Liver (tissue), 9 donors: ENCODE measurements around the gene TSSC4. TPM values are rescaled to one million over a fixed set of nuclear protein-coding genes. Genes with fewer than 3 reads are reported as not detected.

Experiments used
- DNase-seq: peaks from one replicate; pipeline ENCODE4 v3.0.0-alpha.2; 2017; ENCODE audit warnings: low spot score
- H3K27ac ChIP-seq, 2 donors: one replicate each; pipeline ENCODE4 v1.7.0; 2013; ENCODE audit warnings: inconsistent platforms in 2 of 2, low read length in 2 of 2, control low read depth in 1 of 2, low read depth in 1 of 2, mild to moderate bottlenecking in 1 of 2
- H3K27me3 ChIP-seq, 4 donors: one replicate each; pipeline versions ENCODE4 v1.6.1 to v1.7.0; 2013; ENCODE audit warnings: low read length in 3 of 4, inconsistent platforms in 1 of 4, mild to moderate bottlenecking in 1 of 4, moderate library complexity in 1 of 4; ENCODE audit not compliant: control insufficient read depth in 4 of 4, insufficient read depth in 4 of 4
- H3K36me3 ChIP-seq, 4 donors: one replicate each; pipeline versions ENCODE4 v1.6.1 to v1.7.0; 2013; ENCODE audit warnings: low read length in 3 of 4, mild to moderate bottlenecking in 3 of 4, low read depth in 1 of 4, moderate library complexity in 1 of 4; ENCODE audit not compliant: control insufficient read depth in 4 of 4, insufficient read depth in 3 of 4
- H3K4me1 ChIP-seq, 4 donors: one replicate each; pipeline versions ENCODE4 v1.6.1 to v1.7.0; 2013; ENCODE audit warnings: low read length in 3 of 4, mild to moderate bottlenecking in 3 of 4, moderate library complexity in 1 of 4; ENCODE audit not compliant: control insufficient read depth in 4 of 4, insufficient read depth in 4 of 4
- H3K4me3 ChIP-seq, 3 donors: one replicate each; pipeline versions ENCODE4 v1.6.1 to v1.7.0; 2013; ENCODE audit warnings: low read length in 3 of 3, control low read depth in 1 of 3, low read depth in 1 of 3, mild to moderate bottlenecking in 1 of 3
- H3K9ac ChIP-seq, 2 donors: one replicate each; pipeline ENCODE4 v1.7.0; 2013; ENCODE audit warnings: low read length in 2 of 2, mild to moderate bottlenecking in 2 of 2, moderate library complexity in 2 of 2, control low read depth in 1 of 2, low read depth in 1 of 2
- H3K9me3 ChIP-seq, 4 donors: one replicate each; pipeline versions ENCODE4 v1.6.1 to v1.7.0; 2013; ENCODE audit warnings: low read length in 3 of 4; ENCODE audit not compliant: control insufficient read depth in 4 of 4
- ATF3 ChIP-seq: IDR thresholded peaks from 2 replicates; pipeline ENCODE4 v1.6.1; 2016; ENCODE audit warnings: antibody characterized with exemption
- EGR1 ChIP-seq, 2 donors: IDR thresholded peaks; 2 replicates each; pipeline ENCODE4 v1.6.1; 2016 to 2018; ENCODE audit warnings: antibody characterized with exemption in 2 of 2, low read depth in 2 of 2
- FOXA1 ChIP-seq: IDR thresholded peaks from 2 replicates; pipeline ENCODE4 v1.6.1; 2016; ENCODE audit warnings: antibody characterized with exemption
- FOXA2 ChIP-seq: IDR thresholded peaks from 2 replicates; pipeline ENCODE4 v1.6.1; 2016; ENCODE audit warnings: antibody characterized with exemption
- GABPA ChIP-seq, 2 donors: IDR thresholded peaks in 1 of 2; conservative IDR thresholded peaks in 1 of 2; 2 replicates each; pipeline ENCODE4 v1.6.1; 2016; ENCODE audit warnings: antibody characterized with exemption in 2 of 2, mild to moderate bottlenecking in 1 of 2, moderate library complexity in 1 of 2
- HNF4A ChIP-seq, 2 donors: conservative IDR thresholded peaks; 2 replicates each; pipeline ENCODE4 v1.6.1; 2016; ENCODE audit warnings: antibody characterized with exemption in 2 of 2, mild to moderate bottlenecking in 2 of 2
- HNF4G ChIP-seq: IDR thresholded peaks from 2 replicates; pipeline ENCODE4 v1.6.1; 2016; ENCODE audit warnings: antibody characterized with exemption
- JUND ChIP-seq, 2 donors: IDR thresholded peaks; 2 replicates each; pipeline ENCODE4 v1.6.1; 2016; ENCODE audit warnings: antibody characterized with exemption in 2 of 2
- MAX ChIP-seq: IDR thresholded peaks from 2 replicates; pipeline ENCODE4 v1.6.1; 2016; ENCODE audit warnings: antibody characterized with exemption
- NR2F2 ChIP-seq: IDR thresholded peaks from 2 replicates; pipeline ENCODE4 v1.6.1; 2016; ENCODE audit warnings: antibody characterized with exemption
- RAD21 ChIP-seq, 2 donors: IDR thresholded peaks; 2 replicates each; pipeline ENCODE4 v1.6.1; 2016; ENCODE audit warnings: antibody characterized with exemption in 2 of 2, mild to moderate bottlenecking in 2 of 2
- RXRA ChIP-seq, 2 donors: IDR thresholded peaks; 2 replicates each; pipeline ENCODE4 v1.6.1; 2017 to 2018; ENCODE audit warnings: antibody characterized with exemption in 2 of 2, mild to moderate bottlenecking in 1 of 2
- SP1 ChIP-seq: IDR thresholded peaks from 2 replicates; pipeline ENCODE4 v1.6.1; 2018; ENCODE audit warnings: antibody characterized with exemption, mild to moderate bottlenecking
- TAF1 ChIP-seq: conservative IDR thresholded peaks from 2 replicates; pipeline ENCODE4 v1.6.1; 2016; ENCODE audit warnings: antibody characterized with exemption, mild to moderate bottlenecking
- YY1 ChIP-seq: IDR thresholded peaks from 2 replicates; pipeline ENCODE4 v1.6.1; 2016; ENCODE audit warnings: antibody characterized with exemption, mild to moderate bottlenecking
- WGBS: extraction: QIAGEN DNeasy Blood & Tissue Kit; methylation state at CpG from one replicate; pipeline ENCODE4 v1.1.7; 2013; 5-methylcytosine and 5-hydroxymethylcytosine counted together
- polyA plus RNA-seq, 2 donors: library from polyadenylated mRNA; stranded (reverse) in 1 of 2; unstranded in 1 of 2; fragments of 200-250 nt in 1 of 2; fragments of >200 nt in 1 of 2; fragmentation: Nextera tagmentation in 1 of 2; extraction: Ambion mirVana in 1 of 2; gene quantifications; one replicate each; pipeline versions ENCODE4 v1.2.1 to v1.2.3, GENCODE V29; 2013 to 2015
- total RNA-seq, 2 donors: library from RNA; depleted of rRNA; stranded (reverse); fragments of >200 nt; gene quantifications; one replicate each; pipeline ENCODE4 v1.2.3, GENCODE V29; 2014
- TF ChIP-seq, protein P1 (sequence below): IDR thresholded peaks from 2 replicates; pipeline ENCODE4 v1.6.1; 2016; ENCODE audit warnings: antibody characterized with exemption
- TF ChIP-seq, protein P2 (sequence below): fragments of 150-350 bp; IDR thresholded peaks from 2 replicates; pipeline ENCODE4 v1.5.1; 2017; ENCODE audit warnings: improper control_type of control experiment, low read depth, low read length; ENCODE audit not compliant: missing input control
- TF ChIP-seq, protein P3 (sequence below): IDR thresholded peaks from 2 replicates; pipeline ENCODE4 v1.6.1; 2016; ENCODE audit warnings: antibody characterized with exemption, mild to moderate bottlenecking
- donor health status: healthy.
- donor health status: healthy.
- donor health status: healthy.
- donor health status: healthy.
- donor health status: healthy.

TSSC4 gene
- total and polyA plus RNA-seq, 4 donors, result 15.8 to 19.1 (median 17.6) TPM

DNA sequence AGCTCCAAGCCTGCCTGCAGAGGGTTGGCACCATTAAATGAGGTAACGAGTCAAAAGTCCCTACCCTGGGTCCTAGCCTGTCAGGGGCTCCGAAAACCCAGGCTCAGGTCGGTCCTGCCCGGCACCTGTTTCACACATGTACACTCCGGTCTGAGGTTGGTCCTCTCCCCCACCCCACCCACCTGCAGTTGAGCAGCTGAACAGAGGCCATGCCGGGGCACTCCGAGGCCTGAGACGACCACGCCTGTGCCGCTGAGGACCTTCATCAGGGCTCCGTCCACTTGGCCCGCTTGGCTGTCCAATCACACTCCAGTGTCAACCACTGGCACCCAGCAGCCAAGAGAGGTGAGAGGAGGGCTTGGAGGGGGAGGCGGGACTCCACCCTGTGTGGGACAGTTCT lies 1.6 kb downstream of the TSSC4 start:
- Histone ChIP-seq H3K27me3 (no peaks in the 10 kb centered on the region), H3K4me3 (peak overlapping the region in 1 of 3 donors; percentile 91), H3K9ac (no peak overlapping the region), H3K4me1 (peaks cover 5 to 41% (median 37%) of the 10 kb centered on the region in 4 donors), H3K9me3 (no peaks in the 10 kb centered on the region), H3K27ac (no peak overlapping the region), H3K36me3 (peaks cover 4 to 24% (median 8%) of the 10 kb centered on the region in 4 donors)
- no peak for DNase-seq
- TF ChIP-seq FOXA1 (no peak), HNF4A (conservative IDR thresholded peaks at IDR 0.05) (no peak), RAD21 (IDR thresholded peaks at IDR 0.05) (no peak), YY1 (no peak), NR2F2 (no peak), FOXA2 (no peak), SP1 (no peak), EGR1 (IDR thresholded peaks at IDR 0.05; ENCODE audit: low read depth in 2 of 2) (no peak), GABPA (IDR thresholded peaks at IDR 0.05 in 1 of 2, conservative IDR thresholded peaks at IDR 0.05 in 1 of 2) (no peak), HNF4G (no peak), JUND (IDR thresholded peaks at IDR 0.05) (no peak), RXRA (IDR thresholded peaks at IDR 0.05) (no peak), TAF1 (no peak), MAX (no peak), ATF3 (no peak)
- TF ChIP-seq, protein P1, sequence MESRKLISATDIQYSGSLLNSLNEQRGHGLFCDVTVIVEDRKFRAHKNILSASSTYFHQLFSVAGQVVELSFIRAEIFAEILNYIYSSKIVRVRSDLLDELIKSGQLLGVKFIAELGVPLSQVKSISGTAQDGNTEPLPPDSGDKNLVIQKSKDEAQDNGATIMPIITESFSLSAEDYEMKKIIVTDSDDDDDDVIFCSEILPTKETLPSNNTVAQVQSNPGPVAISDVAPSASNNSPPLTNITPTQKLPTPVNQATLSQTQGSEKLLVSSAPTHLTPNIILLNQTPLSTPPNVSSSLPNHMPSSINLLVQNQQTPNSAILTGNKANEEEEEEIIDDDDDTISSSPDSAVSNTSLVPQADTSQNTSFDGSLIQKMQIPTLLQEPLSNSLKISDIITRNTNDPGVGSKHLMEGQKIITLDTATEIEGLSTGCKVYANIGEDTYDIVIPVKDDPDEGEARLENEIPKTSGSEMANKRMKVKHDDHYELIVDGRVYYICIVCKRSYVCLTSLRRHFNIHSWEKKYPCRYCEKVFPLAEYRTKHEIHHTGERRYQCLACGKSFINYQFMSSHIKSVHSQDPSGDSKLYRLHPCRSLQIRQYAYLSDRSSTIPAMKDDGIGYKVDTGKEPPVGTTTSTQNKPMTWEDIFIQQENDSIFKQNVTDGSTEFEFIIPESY, result no peak
- TF ChIP-seq, protein P2, sequence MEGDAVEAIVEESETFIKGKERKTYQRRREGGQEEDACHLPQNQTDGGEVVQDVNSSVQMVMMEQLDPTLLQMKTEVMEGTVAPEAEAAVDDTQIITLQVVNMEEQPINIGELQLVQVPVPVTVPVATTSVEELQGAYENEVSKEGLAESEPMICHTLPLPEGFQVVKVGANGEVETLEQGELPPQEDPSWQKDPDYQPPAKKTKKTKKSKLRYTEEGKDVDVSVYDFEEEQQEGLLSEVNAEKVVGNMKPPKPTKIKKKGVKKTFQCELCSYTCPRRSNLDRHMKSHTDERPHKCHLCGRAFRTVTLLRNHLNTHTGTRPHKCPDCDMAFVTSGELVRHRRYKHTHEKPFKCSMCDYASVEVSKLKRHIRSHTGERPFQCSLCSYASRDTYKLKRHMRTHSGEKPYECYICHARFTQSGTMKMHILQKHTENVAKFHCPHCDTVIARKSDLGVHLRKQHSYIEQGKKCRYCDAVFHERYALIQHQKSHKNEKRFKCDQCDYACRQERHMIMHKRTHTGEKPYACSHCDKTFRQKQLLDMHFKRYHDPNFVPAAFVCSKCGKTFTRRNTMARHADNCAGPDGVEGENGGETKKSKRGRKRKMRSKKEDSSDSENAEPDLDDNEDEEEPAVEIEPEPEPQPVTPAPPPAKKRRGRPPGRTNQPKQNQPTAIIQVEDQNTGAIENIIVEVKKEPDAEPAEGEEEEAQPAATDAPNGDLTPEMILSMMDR, result no peak
- TF ChIP-seq, protein P3, sequence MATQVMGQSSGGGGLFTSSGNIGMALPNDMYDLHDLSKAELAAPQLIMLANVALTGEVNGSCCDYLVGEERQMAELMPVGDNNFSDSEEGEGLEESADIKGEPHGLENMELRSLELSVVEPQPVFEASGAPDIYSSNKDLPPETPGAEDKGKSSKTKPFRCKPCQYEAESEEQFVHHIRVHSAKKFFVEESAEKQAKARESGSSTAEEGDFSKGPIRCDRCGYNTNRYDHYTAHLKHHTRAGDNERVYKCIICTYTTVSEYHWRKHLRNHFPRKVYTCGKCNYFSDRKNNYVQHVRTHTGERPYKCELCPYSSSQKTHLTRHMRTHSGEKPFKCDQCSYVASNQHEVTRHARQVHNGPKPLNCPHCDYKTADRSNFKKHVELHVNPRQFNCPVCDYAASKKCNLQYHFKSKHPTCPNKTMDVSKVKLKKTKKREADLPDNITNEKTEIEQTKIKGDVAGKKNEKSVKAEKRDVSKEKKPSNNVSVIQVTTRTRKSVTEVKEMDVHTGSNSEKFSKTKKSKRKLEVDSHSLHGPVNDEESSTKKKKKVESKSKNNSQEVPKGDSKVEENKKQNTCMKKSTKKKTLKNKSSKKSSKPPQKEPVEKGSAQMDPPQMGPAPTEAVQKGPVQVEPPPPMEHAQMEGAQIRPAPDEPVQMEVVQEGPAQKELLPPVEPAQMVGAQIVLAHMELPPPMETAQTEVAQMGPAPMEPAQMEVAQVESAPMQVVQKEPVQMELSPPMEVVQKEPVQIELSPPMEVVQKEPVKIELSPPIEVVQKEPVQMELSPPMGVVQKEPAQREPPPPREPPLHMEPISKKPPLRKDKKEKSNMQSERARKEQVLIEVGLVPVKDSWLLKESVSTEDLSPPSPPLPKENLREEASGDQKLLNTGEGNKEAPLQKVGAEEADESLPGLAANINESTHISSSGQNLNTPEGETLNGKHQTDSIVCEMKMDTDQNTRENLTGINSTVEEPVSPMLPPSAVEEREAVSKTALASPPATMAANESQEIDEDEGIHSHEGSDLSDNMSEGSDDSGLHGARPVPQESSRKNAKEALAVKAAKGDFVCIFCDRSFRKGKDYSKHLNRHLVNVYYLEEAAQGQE, result no peak
- 94% methylated on average over 13 of the region's 13 CpGs for WGBS
